Endometrial microvascular endothelial cells (primary cell): Measurements from ENCODE around the gene ESRRA. TPM values are rescaled to one million over a fixed set of nuclear protein-coding genes. Genes with fewer than 3 reads are reported as not detected.

ENCODE experiments used
- in situ Hi-C: cut with HindIII; loops from 2 replicates; pipeline ENCODE4 v1.10.0; 2017; ENCODE audit warnings: low sequenced_read_pairs, low pct_unique_long_range_greater_than_20kb; ENCODE audit errors: inconsistent ontology term
- total RNA-seq: library from RNA; depleted of rRNA; stranded (reverse); fragments of >200 nt; gene quantifications from one replicate; pipeline ENCODE4 v1.2.3, GENCODE V29; 2015; ENCODE audit errors: inconsistent ontology term

The ESRRA gene
- total RNA-seq, 1 donor from 2014 or later: 44.8 TPM

DNA sequence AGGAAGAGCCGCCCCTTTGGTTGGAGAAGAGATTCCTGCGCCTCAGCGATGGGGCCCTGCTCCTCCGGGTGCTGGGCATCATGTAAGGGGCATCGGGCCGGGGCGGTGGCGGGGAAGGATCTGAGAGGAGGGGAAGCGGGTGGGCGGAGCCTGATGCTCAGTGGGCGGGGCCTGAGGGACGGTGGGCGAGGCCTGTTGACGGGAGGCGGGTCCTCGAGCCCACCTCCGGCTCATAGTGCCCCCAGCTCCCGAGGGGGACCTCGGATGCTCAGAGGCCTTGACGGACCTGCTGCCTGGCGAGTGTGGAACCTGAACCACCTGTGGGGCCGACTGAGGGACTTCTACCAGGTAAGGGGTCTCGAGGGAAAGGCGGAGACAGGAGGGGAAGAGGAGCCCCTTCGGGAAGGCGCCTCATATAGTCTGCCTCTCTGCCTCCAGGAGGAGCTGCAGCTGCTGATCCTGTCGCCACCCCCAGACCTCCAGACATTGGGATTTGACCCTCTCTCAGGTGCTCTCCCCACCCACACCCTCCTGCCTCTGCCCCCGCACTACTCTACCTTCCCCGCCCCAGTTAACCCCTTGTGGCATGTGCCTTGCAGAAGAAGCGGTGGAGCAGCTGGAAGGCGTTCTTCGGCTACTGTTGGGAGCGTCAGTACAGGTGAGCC is 35.5 kb downstream of the ESRRA start:
- in situ Hi-C loops: no loop called here

DNA sequence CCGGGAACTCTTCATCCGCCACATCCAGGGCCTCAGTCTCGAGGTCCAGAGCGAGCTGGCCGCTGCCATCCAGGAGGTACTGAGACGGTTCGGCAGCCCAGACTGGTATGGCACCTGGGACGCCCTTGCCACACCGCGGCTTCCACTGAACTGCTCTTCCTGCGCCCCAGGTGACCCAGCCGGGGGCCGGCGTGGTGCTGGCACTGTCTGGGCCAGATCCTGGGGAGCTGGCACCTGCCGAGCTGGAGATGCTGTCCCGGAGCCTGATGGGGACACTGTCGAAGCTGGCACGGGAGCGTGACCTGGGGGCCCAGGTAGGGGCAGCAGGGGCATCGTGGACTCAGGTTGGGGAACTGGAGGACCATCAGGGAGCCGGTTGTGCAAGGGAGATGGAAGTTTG is 36.1 kb downstream of the ESRRA start:
- in situ Hi-C loops: no loop called here

GRCh38 chr11:64341851-64342791 is 36.8 kb downstream of the ESRRA start:
- in situ Hi-C loops: no loop called here

DNA sequence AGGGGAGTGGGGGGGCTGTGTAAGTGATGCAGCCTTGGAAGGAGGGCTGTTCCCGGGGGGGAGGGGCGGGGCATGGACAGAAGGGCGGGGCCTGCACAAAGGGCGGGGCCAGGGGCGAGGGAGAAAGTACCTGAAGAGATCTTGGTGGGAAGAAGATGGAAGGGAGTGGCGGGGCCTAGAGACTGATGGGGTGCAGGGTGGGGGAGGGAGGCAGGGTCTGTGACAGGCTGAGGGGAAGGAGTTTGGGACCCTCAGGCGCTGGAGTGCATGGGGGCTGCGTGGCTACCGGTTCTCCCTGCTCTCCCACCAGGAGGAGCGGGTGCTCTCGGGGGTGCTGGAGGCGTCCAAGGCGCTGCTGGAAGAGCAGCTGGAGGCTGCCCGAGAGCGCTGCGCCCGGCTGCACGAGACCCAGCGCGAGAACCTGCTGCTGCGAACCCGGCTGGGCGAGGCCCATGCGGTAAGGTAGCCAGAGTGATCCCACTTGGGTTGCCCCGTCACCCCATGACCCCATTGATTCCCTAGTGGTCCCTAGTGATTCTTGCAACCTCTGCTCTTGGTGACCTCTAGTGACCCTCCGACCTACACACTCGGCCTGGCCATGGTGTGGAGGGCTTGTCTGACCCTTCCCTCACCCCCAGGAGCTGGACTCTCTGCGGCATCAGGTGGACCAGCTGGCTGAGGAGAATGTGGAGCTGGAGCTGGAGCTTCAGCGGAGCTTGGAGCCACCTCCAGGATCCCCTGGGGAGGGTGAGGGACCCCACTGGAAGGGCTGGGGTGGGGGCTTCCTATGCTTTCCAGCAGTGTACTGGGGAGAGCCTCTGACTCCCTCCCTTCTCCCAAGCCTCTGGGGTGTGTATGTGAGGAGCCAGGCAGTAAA is 37.8 kb downstream of the ESRRA start:
- in situ Hi-C loops: no loop called here

DNA sequence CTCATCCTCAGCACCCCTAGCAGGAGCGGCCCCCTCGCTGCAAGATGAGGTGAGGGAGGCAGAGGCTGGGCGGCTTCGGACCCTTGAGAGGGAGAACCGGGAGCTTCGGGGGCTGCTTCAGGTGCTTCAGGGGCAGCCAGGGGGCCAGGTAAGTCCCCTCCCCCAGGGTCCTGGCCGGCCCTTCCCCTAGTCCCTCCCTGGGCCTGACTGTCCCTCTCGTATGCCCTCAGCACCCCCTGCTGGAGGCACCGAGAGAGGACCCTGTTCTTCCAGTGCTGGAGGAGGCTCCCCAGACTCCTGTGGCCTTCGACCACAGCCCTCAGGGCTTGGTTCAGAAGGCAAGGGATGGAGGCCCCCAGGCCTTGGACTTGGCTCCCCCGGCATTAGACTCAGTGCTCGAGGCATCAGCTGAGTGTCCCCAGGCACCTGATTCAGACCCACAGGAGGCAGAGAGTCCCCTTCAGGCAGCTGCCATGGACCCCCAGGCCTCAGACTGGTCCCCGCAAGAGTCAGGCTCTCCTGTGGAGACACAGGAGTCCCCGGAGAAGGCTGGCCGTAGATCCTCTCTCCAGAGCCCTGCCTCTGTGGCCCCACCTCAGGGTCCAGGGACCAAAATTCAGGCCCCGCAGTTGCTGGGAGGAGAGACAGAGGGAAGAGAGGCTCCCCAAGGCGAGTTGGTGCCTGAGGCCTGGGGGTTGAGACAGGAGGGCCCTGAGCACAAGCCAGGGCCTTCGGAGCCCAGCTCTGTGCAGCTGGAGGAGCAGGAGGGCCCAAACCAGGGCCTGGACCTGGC is 38.6 kb downstream of the ESRRA start:
- in situ Hi-C loops: no loop called here

DNA sequence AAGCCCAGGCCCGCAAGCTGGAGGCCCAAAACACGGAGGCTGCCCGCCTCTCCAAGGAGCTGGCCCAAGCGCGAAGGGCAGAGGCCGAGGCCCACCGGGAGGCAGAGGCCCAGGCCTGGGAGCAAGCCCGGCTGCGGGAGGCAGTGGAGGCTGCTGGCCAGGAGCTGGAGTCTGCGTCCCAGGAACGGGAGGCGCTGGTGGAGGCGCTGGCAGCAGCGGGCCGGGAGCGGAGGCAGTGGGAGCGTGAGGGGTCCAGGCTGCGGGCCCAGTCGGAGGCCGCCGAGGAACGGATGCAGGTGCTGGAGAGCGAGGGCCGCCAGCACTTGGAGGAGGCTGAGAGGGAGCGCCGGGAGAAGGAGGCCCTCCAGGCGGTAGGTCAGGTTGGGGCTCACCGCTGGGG is 39.5 kb downstream of the ESRRA start:
- in situ Hi-C loops: no loop called here

- in situ Hi-C loops: no loop called here
Measured at GRCh38 chr11:64347193-64347867, 42.0 kb downstream of the ESRRA start.

GRCh38 chr11:64348383-64349024 is 43.2 kb downstream of the ESRRA start:
- in situ Hi-C loops: no loop called here

DNA sequence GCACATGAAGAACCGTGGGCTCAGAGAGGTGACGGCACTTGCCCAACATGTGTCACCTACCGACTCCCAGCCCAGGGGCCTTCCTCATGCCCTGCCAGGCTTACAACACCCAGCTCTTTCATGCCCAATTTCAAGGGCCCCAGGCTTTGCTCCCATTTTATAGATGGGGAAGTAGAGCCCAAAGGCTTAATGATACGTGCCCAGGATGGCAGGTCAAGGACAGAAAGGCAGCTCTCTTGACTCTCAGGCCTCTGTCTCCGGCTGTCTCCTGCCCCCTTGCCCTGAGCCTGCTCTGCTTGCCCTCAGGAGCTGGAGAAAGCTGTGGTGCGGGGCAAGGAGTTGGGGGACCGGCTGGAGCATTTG is 43.7 kb downstream of the ESRRA start:
- in situ Hi-C loops: no loop called here

DNA sequence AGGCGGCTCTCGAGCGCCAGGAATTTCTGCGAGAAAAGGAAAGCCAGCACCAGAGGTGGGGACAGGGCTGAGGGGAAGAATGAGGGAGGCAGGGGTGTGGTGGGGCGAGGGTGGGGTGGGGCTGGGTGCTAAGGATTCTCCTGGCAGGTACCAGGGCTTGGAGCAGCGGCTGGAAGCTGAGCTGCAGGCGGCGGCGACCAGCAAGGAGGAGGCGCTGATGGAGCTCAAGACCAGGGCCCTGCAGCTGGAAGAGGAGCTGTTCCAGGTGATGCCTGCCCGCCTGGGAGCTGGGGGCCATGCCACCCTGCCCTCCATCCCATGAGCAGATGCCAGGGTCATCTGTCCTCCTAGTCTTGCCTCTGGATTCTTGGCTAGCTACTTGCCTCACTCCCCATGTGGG is 44.1 kb downstream of the ESRRA start:
- in situ Hi-C loops: no loop called here

- in situ Hi-C loops: no loop called here
Measured at GRCh38 chr11:64351136-64351631, 45.9 kb downstream of the ESRRA start.

GRCh38 chr11:64352099-64352994 is 47.0 kb downstream of the ESRRA start:
- in situ Hi-C loops: no loop called here

DNA sequence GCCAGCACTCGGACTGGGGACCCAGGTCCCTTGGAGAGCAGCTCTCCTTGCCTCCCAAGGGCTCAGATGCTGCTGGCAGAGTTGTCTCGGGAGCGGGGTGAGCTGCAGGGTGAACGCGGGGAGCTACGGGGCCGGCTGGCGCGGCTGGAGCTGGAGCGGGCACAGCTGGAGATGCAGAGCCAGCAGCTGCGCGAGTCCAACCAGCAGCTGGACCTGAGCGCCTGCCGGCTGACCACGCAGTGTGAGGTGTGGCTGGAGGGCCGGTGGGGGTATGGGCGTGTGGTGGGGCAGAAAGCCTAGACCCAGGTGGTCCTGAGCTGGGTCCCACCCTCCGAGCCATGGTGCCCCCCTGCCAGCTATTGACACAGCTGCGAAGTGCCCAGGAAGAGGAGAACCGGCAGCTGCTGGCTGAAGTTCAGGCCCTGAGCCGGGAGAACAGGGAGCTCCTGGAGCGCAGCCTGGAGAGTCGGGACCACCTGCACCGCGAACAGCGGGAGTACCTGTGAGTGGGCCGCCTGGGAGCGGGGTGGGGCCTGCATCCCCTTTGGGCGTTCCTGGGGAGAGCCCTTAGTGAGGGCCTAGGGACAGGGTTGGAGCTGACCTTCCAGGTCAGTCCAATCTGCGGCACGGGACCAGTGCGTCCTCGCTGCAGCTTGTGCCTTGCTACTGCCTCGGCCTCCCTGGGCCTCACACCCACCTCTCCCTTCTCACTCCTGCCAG is 47.8 kb downstream of the ESRRA start:
- in situ Hi-C loops: no loop called here

GRCh38 chr11:64353715-64354506 is 48.6 kb downstream of the ESRRA start:
- in situ Hi-C loops: no loop called here
